ENCODE data around the gene CDON. TPM values are rescaled to one million over a fixed set of nuclear protein-coding genes. Genes with fewer than 3 reads are reported as not detected.

Gene CDON
- total and polyA plus RNA-seq, 9 of the 15 experiments (the other 6 are each of a cell fraction or from before 2014, with no cell fraction given) = 0.08 to 0.64 (median 0.40) TPM

- intact Hi-C loops (cut with micrococcal nuclease) = no loop called here
- DNase-seq (ENCODE audit: extremely low read depth in 1 of 4, low spot score in 3 of 4) = no peak
- H3K27me3 ChIP-seq (ENCODE audit: control insufficient read depth in 2 of 2, insufficient read depth in 2 of 2, low read length in 2 of 2) = peaks cover 11 to 22% of the 10 kb centered on the region in 2 experiments; a peak in 4 of 5 replicates
- H3K9me3 ChIP-seq (replicated peaks; ENCODE audit: control insufficient read depth, insufficient read depth, low read depth, low read length) = no peaks in the 10 kb centered on the region
- H3K36me3 ChIP-seq (ENCODE audit: control insufficient read depth, insufficient read depth, low read length) = no peaks in the 10 kb centered on the region
- POLR2A ChIA-PET = no interaction called here
- no peak overlapping the region for H2AFZ ChIP-seq (ENCODE audit: low read depth, low read length)
- no peak overlapping the region for H3K9ac ChIP-seq (ENCODE audit: insufficient read depth in 1 of 2, low read depth in 2 of 2, low read length in 2 of 2)
- no peaks in the 10 kb centered on the region for H3K4me1 ChIP-seq (replicated peaks in 1 of 2; ENCODE audit: control insufficient read depth in 2 of 2, insufficient read depth in 2 of 2, low read length in 2 of 2)
- no peak overlapping the region for H3K27ac ChIP-seq (ENCODE audit: extremely low read depth, low read depth, low read length)
- H3K4me2 ChIP-seq (ENCODE audit: insufficient read depth, low read length) = no peak overlapping the region
- FAIRE-seq = no peak
- no peak for ATAC-seq
- in situ Hi-C loops (cut with MboI) = no loop called here
- H3K9me1 ChIP-seq (ENCODE audit: control insufficient read depth, insufficient read depth, low read length) = no peaks in the 10 kb centered on the region
- no peaks in the 10 kb centered on the region for H4K20me1 ChIP-seq (replicated peaks; ENCODE audit: control insufficient read depth, insufficient read depth, low read length)
- BruUV-seq (replicated peaks) = no TSS peak
- no peak overlapping the region for H3K4me3 ChIP-seq
- no peaks in the 10 kb centered on the region for H3K79me2 ChIP-seq (ENCODE audit: control insufficient read depth, insufficient read depth, low read length)
- no peak for TF ChIP-seq PCBP2 (IDR thresholded peaks at IDR 0.05; ENCODE audit: low read depth, low read length, poor library complexity, severe bottlenecking)
- no peak for TF ChIP-seq ZHX1 (conservative IDR thresholded peaks at IDR 0.05; ENCODE audit: low read length)
- no peak for TF ChIP-seq CBFA2T2 (conservative IDR thresholded peaks at IDR 0.05)
- no peak for TF ChIP-seq NUFIP1 (IDR thresholded peaks at IDR 0.05; ENCODE audit: partially characterized antibody)
- no peak for TF ChIP-seq MAFG (tag; conservative IDR thresholded peaks at IDR 0.05)
- TF ChIP-seq ARHGAP35 (IDR thresholded peaks at IDR 0.05; ENCODE audit: partially characterized antibody) = no peak
- TF ChIP-seq CREB3L1 (IDR thresholded peaks at IDR 0.05; ENCODE audit: borderline replicate concordance, low read depth) = no peak
- TF ChIP-seq ZNF217 (CRISPR knock-in tag; IDR thresholded peaks at IDR 0.05) = no peak
- TF ChIP-seq HNRNPUL1 (IDR thresholded peaks at IDR 0.05; ENCODE audit: low read length) = no peak
- TF ChIP-seq TFAM (CRISPR knock-in tag; conservative IDR thresholded peaks at IDR 0.05) = no peak
- TF ChIP-seq NRF1 (conservative IDR thresholded peaks at IDR 0.05 in 1 of 2, IDR thresholded peaks at IDR 0.05 in 1 of 2) = no peak
- TF ChIP-seq THRA (IDR thresholded peaks at IDR 0.05) = no peak
- TF ChIP-seq NFYB (IDR thresholded peaks at IDR 0.05; ENCODE audit: extremely low read depth, insufficient read length) = no peak
- TF ChIP-seq ZNF589 (CRISPR knock-in tag; IDR thresholded peaks at IDR 0.05; ENCODE audit: low read depth) = no peak
- TF ChIP-seq LARP7 (IDR thresholded peaks at IDR 0.05) = no peak
- no peak for TF ChIP-seq PHF8 (IDR thresholded peaks at IDR 0.05; ENCODE audit: borderline replicate concordance, low read length)
- TF ChIP-seq ZNF668 (CRISPR knock-in tag; IDR thresholded peaks at IDR 0.05) = no peak
- no peak for TF ChIP-seq ZNF699 (CRISPR knock-in tag; IDR thresholded peaks at IDR 0.05; ENCODE audit: insufficient replicate concordance)
- no peak for TF ChIP-seq GTF2F1 (IDR thresholded peaks at IDR 0.05; ENCODE audit: low read depth, low read length)
- CTCF ChIA-PET (ENCODE audit: low intra/inter-chr PET ratio) = no interaction called here
These were observed 86.5 kb downstream of the CDON start for GRCh38 chr11:125976156-125976555.
